ENCODE data around the gene MIER2. TPM values are rescaled to one million over a fixed set of nuclear protein-coding genes. Genes with fewer than 3 reads are reported as not detected.

The MIER2 gene
- total RNA-seq, 1 experiment from 2014 or later: not detected

- ChIA-PET POLR2A (ENCODE audit: unreplicated experiment) (no interaction called here), CTCF (no interaction called here)
- no TSS peak for BruUV-seq (replicated peaks)
- Histone ChIP-seq H3K27me3 (ENCODE audit: low read length) (no peaks in the 10 kb centered on the region), H3K79me2 (ENCODE audit: low read length) (peaks cover 42% of the 10 kb centered on the region), H3K9me2 (replicated peaks; ENCODE audit: low read length) (no peaks in the 10 kb centered on the region), H3K4me2 (ENCODE audit: low read length) (no peak overlapping the region), H3K4me3 (ENCODE audit: low read length) (no peak overlapping the region), H3K9ac (ENCODE audit: low read length) (no peak overlapping the region), H4K20me1 (ENCODE audit: low read length) (peaks cover 21% of the 10 kb centered on the region; the same call in 1 of the 2 replicates), H3K4me1 (ENCODE audit: insufficient read depth, low read length) (peaks cover 25% of the 10 kb centered on the region), H3K27ac (ENCODE audit: low read length) (no peak overlapping the region), H3K36me3 (ENCODE audit: low read depth, low read length) (no peaks in the 10 kb centered on the region), H3F3A (ENCODE audit: low read length, unreplicated experiment) (no peaks in the 10 kb centered on the region), H3K9me3 (ENCODE audit: low read length) (no peaks in the 10 kb centered on the region), H2AFZ (ENCODE audit: low read length) (no peak overlapping the region)
- intact Hi-C loops (cut with micrococcal nuclease): no loop called here
- DNase-seq (no peak), ATAC-seq (no peak)
- TF ChIP-seq EZH2phosphoT487 (IDR thresholded peaks at IDR 0.05; ENCODE audit: borderline replicate concordance, low read length) (no peak), CTCF (conservative IDR thresholded peaks at IDR 0.05; ENCODE audit: low read depth, low read length) (no peak), EZH2 (IDR thresholded peaks at IDR 0.05; ENCODE audit: low read length, unreplicated experiment) (no peak)
Measured at GRCh38 chr19:340620-341385, 3.8 kb downstream of the MIER2 start.

- Histone ChIP-seq H3K9me2 (replicated peaks; ENCODE audit: low read length) (no peaks in the 10 kb centered on the region), H3K4me1 (ENCODE audit: insufficient read depth, low read length) (peaks cover 25% of the 10 kb centered on the region), H3K9me3 (ENCODE audit: low read length) (no peaks in the 10 kb centered on the region), H3K36me3 (ENCODE audit: low read depth, low read length) (no peaks in the 10 kb centered on the region), H3K4me2 (ENCODE audit: low read length) (no peak overlapping the region), H3F3A (ENCODE audit: low read length, unreplicated experiment) (no peaks in the 10 kb centered on the region), H3K27ac (ENCODE audit: low read length) (no peak overlapping the region), H3K9ac (ENCODE audit: low read length) (no peak overlapping the region), H3K4me3 (ENCODE audit: low read length) (no peak overlapping the region), H3K27me3 (ENCODE audit: low read length) (no peaks in the 10 kb centered on the region), H4K20me1 (ENCODE audit: low read length) (peaks cover 21% of the 10 kb centered on the region; the same call in 1 of the 2 replicates), H2AFZ (ENCODE audit: low read length) (no peak overlapping the region), H3K79me2 (ENCODE audit: low read length) (peaks cover 42% of the 10 kb centered on the region)
- ChIA-PET CTCF (no interaction called here), POLR2A (ENCODE audit: unreplicated experiment) (no interaction called here)
- intact Hi-C loops (cut with micrococcal nuclease): no loop called here
- ATAC-seq: no peak
- TF ChIP-seq CTCF (conservative IDR thresholded peaks at IDR 0.05; ENCODE audit: low read depth, low read length) (no peak), EZH2phosphoT487 (IDR thresholded peaks at IDR 0.05; ENCODE audit: borderline replicate concordance, low read length) (no peak), EZH2 (IDR thresholded peaks at IDR 0.05; ENCODE audit: low read length, unreplicated experiment) (no peak)
- no peak for DNase-seq
- BruUV-seq (replicated peaks): no TSS peak
Measured at GRCh38 chr19:339262-339887, 5.2 kb downstream of the MIER2 start.

GRCh38 chr19:338421-338820 lies 6.2 kb downstream of the MIER2 start:
- Histone ChIP-seq H4K20me1 (ENCODE audit: low read length) (peaks cover 21% of the 10 kb centered on the region; the same call in 1 of the 2 replicates), H3K4me2 (ENCODE audit: low read length) (no peak overlapping the region), H3K9ac (ENCODE audit: low read length) (no peak overlapping the region), H3K36me3 (ENCODE audit: low read depth, low read length) (no peaks in the 10 kb centered on the region), H3K27me3 (ENCODE audit: low read length) (no peaks in the 10 kb centered on the region), H3K9me3 (ENCODE audit: low read length) (no peaks in the 10 kb centered on the region), H3K4me3 (ENCODE audit: low read length) (no peak overlapping the region), H3F3A (ENCODE audit: low read length, unreplicated experiment) (no peaks in the 10 kb centered on the region), H2AFZ (ENCODE audit: low read length) (no peak overlapping the region), H3K27ac (ENCODE audit: low read length) (no peak overlapping the region), H3K4me1 (ENCODE audit: insufficient read depth, low read length) (peaks cover 21% of the 10 kb centered on the region), H3K79me2 (ENCODE audit: low read length) (peaks cover 35% of the 10 kb centered on the region), H3K9me2 (replicated peaks; ENCODE audit: low read length) (no peaks in the 10 kb centered on the region)
- ChIA-PET CTCF (no interaction called here), POLR2A (ENCODE audit: unreplicated experiment) (no interaction called here)
- intact Hi-C loops (cut with micrococcal nuclease): no loop called here
- ATAC-seq (no peak), DNase-seq (no peak)
- BruUV-seq (replicated peaks): no TSS peak
- TF ChIP-seq CTCF (conservative IDR thresholded peaks at IDR 0.05; ENCODE audit: low read depth, low read length): no peak
- no peak for TF ChIP-seq EZH2phosphoT487 (IDR thresholded peaks at IDR 0.05; ENCODE audit: borderline replicate concordance, low read length)
- TF ChIP-seq EZH2 (IDR thresholded peaks at IDR 0.05; ENCODE audit: low read length, unreplicated experiment): no peak
